B cell (primary cell): Measurements from ENCODE around the gene ZBTB46. TPM values are rescaled to one million over a fixed set of nuclear protein-coding genes. Genes with fewer than 3 reads are reported as not detected.

Experiments
- ATAC-seq: fragments of 200-7000 bp; cut with Tn5 transposase; one replicate; pipeline ENCODE4 v1.10.0; 2021; ENCODE audit warnings: low read depth, mild to moderate bottlenecking, moderate number of reproducible peaks, moderate library complexity
- CTCF ChIA-PET: fragments of 350-600 bp; sonication (Branson Sonifier 250); formaldehyde crosslinking; loops from one replicate; lab custom pipeline; 2021; ENCODE audit warnings: antibody characterized with exemption, inconsistent platforms; lab: Charles Lee
- POLR2A ChIA-PET: fragments of 350-600 bp; sonication (Branson Sonifier 250); formaldehyde crosslinking; loops from one replicate; lab custom pipeline; 2021; ENCODE audit warnings: antibody characterized with exemption; lab: Charles Lee
- DNase-seq: peaks from one replicate; pipeline ENCODE4 v3.0.0; 2013
- H2AFZ ChIP-seq: 2 replicates; pipeline ENCODE4 v1.6.1; 2012; ENCODE audit warnings: mild to moderate bottlenecking, low read depth, low read length; ENCODE audit not compliant: insufficient read depth, poor library complexity, severe bottlenecking
- H3K27ac ChIP-seq, 2 donors: 1 replicate in 1 of 2; 2 replicates in 1 of 2; pipeline ENCODE4 v1.5.1; 2012 to 2013; ENCODE audit warnings: low read length in 2 of 2, mild to moderate bottlenecking in 2 of 2, moderate library complexity in 1 of 2
- H3K27me3 ChIP-seq, 4 experiments: fragments of 200-600 bp in 1 of 4; sonication (generic) in 1 of 4; replicated peaks in 1 of 4; 1 replicate in 2 of 4; 2 replicates in 2 of 4; pipeline versions ENCODE4 v1.6.1 to v1.7.0; 2013 to 2016; ENCODE audit warnings: low read length in 3 of 4, mild to moderate bottlenecking in 2 of 4, mixed read lengths in 1 of 4, moderate library complexity in 1 of 4; ENCODE audit not compliant: insufficient read depth in 4 of 4, control insufficient read depth in 3 of 4; ENCODE audit errors: control extremely low read depth in 1 of 4
- H3K36me3 ChIP-seq, 2 experiments: replicated peaks in 1 of 2; 1 replicate in 1 of 2; 2 replicates in 1 of 2; pipeline versions ENCODE4 v1.6.1 to v1.7.1; 2013; ENCODE audit warnings: low read length in 1 of 2; ENCODE audit not compliant: insufficient read depth in 2 of 2, control insufficient read depth in 1 of 2; ENCODE audit errors: control extremely low read depth in 1 of 2, extremely low read depth in 1 of 2
- H3K4me1 ChIP-seq, 2 donors: fragments of 200-600 bp in 1 of 2; sonication (generic) in 1 of 2; 1 replicate in 1 of 2; 2 replicates in 1 of 2; pipeline versions ENCODE4 v1.5.1 to v1.6.1; 2013 to 2017; ENCODE audit warnings: low read length in 2 of 2; ENCODE audit not compliant: control insufficient read depth in 2 of 2, insufficient read depth in 2 of 2
- H3K4me2 ChIP-seq: replicated peaks from 2 replicates; pipeline ENCODE3; 2012; ENCODE audit warnings: mild to moderate bottlenecking, low read depth, low read length; ENCODE audit not compliant: poor library complexity, severe bottlenecking
- H3K4me3 ChIP-seq, 5 experiments: fragments of 200-600 bp in 1 of 5; sonication (generic) in 1 of 5; 1 replicate in 3 of 5; 2 replicates in 2 of 5; pipeline versions ENCODE4 v1.5.1 to v1.7.0; 2011 to 2016; ENCODE audit warnings: low read length in 4 of 5, mild to moderate bottlenecking in 4 of 5, low read depth in 2 of 5, control low read depth in 1 of 5, moderate library complexity in 1 of 5; ENCODE audit not compliant: insufficient read depth in 1 of 5; ENCODE audit errors: control extremely low read depth in 1 of 5, extremely low read depth in 1 of 5
- H3K79me2 ChIP-seq: fragments of 200-600 bp; sonication (generic); one replicate; pipeline ENCODE4 v1.6.0; 2016; ENCODE audit warnings: low read length; ENCODE audit not compliant: control insufficient read depth, insufficient read depth
- H3K9ac ChIP-seq: fragments of 200-600 bp; sonication (generic); 2 replicates; pipeline ENCODE4 v1.6.1; 2017; ENCODE audit warnings: mild to moderate bottlenecking, low read length, moderate library complexity
- H3K9me3 ChIP-seq, 3 donors: one replicate each; pipeline versions ENCODE4 v1.6.1 to v1.7.1; 2013; ENCODE audit warnings: low read length in 2 of 3; ENCODE audit not compliant: control insufficient read depth in 2 of 3, insufficient read depth in 1 of 3; ENCODE audit errors: control extremely low read depth in 1 of 3
- H4K20me1 ChIP-seq: 2 replicates; pipeline ENCODE4 v1.6.0; 2012; ENCODE audit warnings: mild to moderate bottlenecking, low read length; ENCODE audit not compliant: insufficient read depth, control insufficient read depth, poor library complexity, severe bottlenecking
- H3K27ac Mint-ChIP-seq: one replicate; pipeline ENCODE4 v1.8.0; 2021; ENCODE audit warnings: mixed read lengths
- H3K27me3 Mint-ChIP-seq: one replicate; pipeline ENCODE4 v1.8.0; 2021; ENCODE audit warnings: mixed read lengths
- H3K4me1 Mint-ChIP-seq: one replicate; pipeline ENCODE4 v1.8.0; 2021; ENCODE audit warnings: mixed read lengths
- H3K4me3 Mint-ChIP-seq: one replicate; pipeline ENCODE4 v1.8.0; 2021; ENCODE audit warnings: mixed read lengths
- H3K9me3 Mint-ChIP-seq: one replicate; pipeline ENCODE4 v1.8.0; 2022; ENCODE audit warnings: mixed read lengths; ENCODE audit not compliant: insufficient read depth
- CTCF ChIP-seq: fragments of 200-600 bp; IDR thresholded peaks from one replicate; pipeline ENCODE4 v1.8.0; 2022; ENCODE audit warnings: antibody characterized with exemption, mild to moderate bottlenecking
- EZH2 ChIP-seq: IDR thresholded peaks from 2 replicates; pipeline ENCODE4 v1.6.1; 2012; ENCODE audit warnings: borderline replicate concordance, low read depth, mild to moderate bottlenecking, moderate library complexity, low read length; ENCODE audit not compliant: insufficient read depth, poor library complexity, severe bottlenecking
- WGBS: methylation state at CpG from one replicate; pipeline ENCODE4 v1.1.5; 2013; ENCODE audit warnings: missing lambda C conversion rate; ENCODE audit not compliant: insufficient coverage; 5-methylcytosine and 5-hydroxymethylcytosine counted together
- intact Hi-C: fragments of 100-400 bp; cut with micrococcal nuclease; formaldehyde crosslinking; loops from one replicate; pipeline ENCODE4 v1.10.0; 2022
- polyA plus RNA-seq: library from polyadenylated mRNA; depleted of rRNA; stranded (reverse); fragments of >200 nt; gene quantifications from 2 replicates; pipeline ENCODE4 v1.2.3, GENCODE V29; 2012
- total RNA-seq, 2 donors: library from RNA; stranded (reverse); fragments of 120-200 nt in 1 of 2; gene quantifications; 1 replicate in 1 of 2; 2 replicates in 1 of 2; pipeline versions ENCODE4 v1.2.3 to v1.2.4, GENCODE V29; 2013 to 2022

The ZBTB46 gene
- total and polyA plus RNA-seq, 2 donors (not counting 1 experiment from before 2014, with no cell fraction given): 0.16 to 0.64 TPM

- no peak overlapping the region for H3K4me2 ChIP-seq
- ATAC-seq: no peak
- no peaks in the 10 kb centered on the region for H4K20me1 ChIP-seq
- H3K27me3 ChIP-seq: peaks cover 0 to 9% (median 0%) of the 10 kb centered on the region in 4 experiments
- Mint-ChIP-seq H3K27me3 (peaks cover 14% of the 10 kb centered on the region), H3K27ac (no peak overlapping the region), H3K4me1 (peaks cover 12% of the 10 kb centered on the region), H3K9me3 (no peaks in the 10 kb centered on the region), H3K4me3 (no peak overlapping the region)
- POLR2A ChIA-PET: interaction anchor here (0.7 kb wide), 1 partner anchor 90 kb away, joined by 4 read pairs; no protein-coding TSS in a partner anchor
- no peaks in the 10 kb centered on the region for H3K79me2 ChIP-seq
- H3K9me3 ChIP-seq: peaks cover 0 to 17% (median 0%) of the 10 kb centered on the region in 3 donors
- intact Hi-C loops: no loop called here
- no peak overlapping the region for H3K27ac ChIP-seq
- CTCF ChIA-PET: interaction anchor here (1.0 to 1.6 kb wide), 2 partner anchors 20 to 254 kb away, joined by 3 to 5 read pairs; no protein-coding TSS in a partner anchor
- no peak for DNase-seq
- peaks cover 0 to 2% of the 10 kb centered on the region in 2 donors for H3K4me1 ChIP-seq
- no peak overlapping the region for H2AFZ ChIP-seq
- TF ChIP-seq CTCF (no peak), EZH2 (no peak)
- 96% methylated on average over 20 of the region's 20 CpGs for WGBS
- H3K9ac ChIP-seq: no peak overlapping the region
- no peak overlapping the region for H3K4me3 ChIP-seq
- no peaks in the 10 kb centered on the region for H3K36me3 ChIP-seq
Measured at GRCh38 chr20:63792866-63793265, 38.2 kb downstream of the ZBTB46 start.

DNA sequence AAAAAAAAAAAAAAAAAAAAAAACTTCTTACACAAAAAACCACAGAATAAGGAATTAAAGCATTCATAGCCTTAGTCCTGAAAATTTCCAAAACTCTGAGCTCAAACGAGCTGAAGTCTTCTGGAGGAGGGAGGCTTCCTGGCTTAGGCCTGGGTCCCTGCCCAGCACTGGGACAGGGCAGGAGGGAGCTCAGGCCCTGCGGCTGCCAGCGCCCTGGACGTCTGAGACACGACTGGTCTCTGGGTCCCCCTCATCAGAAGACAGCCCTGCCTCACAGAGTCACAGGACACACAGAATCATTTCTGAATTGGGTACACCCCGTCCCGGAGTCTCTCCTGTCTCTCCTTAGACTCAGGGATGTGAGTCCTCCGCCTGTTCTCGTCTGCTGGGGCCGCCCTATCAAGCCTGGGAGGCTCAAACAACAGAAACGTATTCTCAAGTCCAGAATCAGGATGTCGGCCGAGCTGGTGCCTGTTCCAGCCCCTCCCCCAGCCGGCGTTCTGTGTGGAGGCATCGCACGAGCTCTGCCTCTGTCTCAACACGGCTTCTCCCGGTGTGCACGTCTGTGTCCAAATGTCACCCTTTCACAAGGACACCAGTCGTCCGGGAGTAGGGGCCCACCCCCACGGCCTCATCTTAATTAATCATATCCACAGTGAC, 39.4 kb downstream of the ZBTB46 start:
- H3K27me3 Mint-ChIP-seq: peaks cover 14% of the 10 kb centered on the region
- intact Hi-C loops: no loop called here
- H3K4me3 ChIP-seq: no peak overlapping the region
- H3K79me2 ChIP-seq: no peaks in the 10 kb centered on the region
- H3K9ac ChIP-seq: no peak overlapping the region
- H3K4me2 ChIP-seq: no peak overlapping the region
- H3K27ac Mint-ChIP-seq: no peak overlapping the region
- no peaks in the 10 kb centered on the region for H4K20me1 ChIP-seq
- no peaks in the 10 kb centered on the region for H3K9me3 Mint-ChIP-seq
- WGBS: 96% methylated on average over 19 of the region's 23 CpGs
- peaks cover 0 to 9% (median 0%) of the 10 kb centered on the region in 4 experiments for H3K27me3 ChIP-seq
- ATAC-seq (no peak), DNase-seq (no peak)
- H3K4me1 ChIP-seq: peaks cover 0 to 2% of the 10 kb centered on the region in 2 donors
- no peak overlapping the region for H3K27ac ChIP-seq
- CTCF ChIA-PET: no interaction called here
- peaks cover 12% of the 10 kb centered on the region for H3K4me1 Mint-ChIP-seq
- TF ChIP-seq CTCF (no peak), EZH2 (no peak)
- no peaks in the 10 kb centered on the region for H3K36me3 ChIP-seq
- POLR2A ChIA-PET: interaction anchor here (0.7 kb wide), 1 partner anchor 254 kb away, joined by 9 read pairs; the partner anchor contains the start of gene PTK6
- no peak overlapping the region for H3K4me3 Mint-ChIP-seq
- no peak overlapping the region for H2AFZ ChIP-seq
- peaks cover 0 to 17% (median 0%) of the 10 kb centered on the region in 3 donors for H3K9me3 ChIP-seq
